A549 (cell line): ENCODE measurements around the gene ATP5PF. TPM values are rescaled to one million over a fixed set of nuclear protein-coding genes. Genes with fewer than 3 reads are reported as not detected.
A peak's percentile ranks its signal among the peaks of the same experiment; 100 is the strongest.

ENCODE experiments used
- ATAC-seq, 2 experiments: fragments of 200-7000 bp in 1 of 2; fragments of >200 bp in 1 of 2; cut with Nextera tagmentation in 1 of 2; cut with Tn5 transposase in 1 of 2; 3 replicates each; pipeline versions ENCODE4 v1.8.0 to v1.9.1; 2018 to 2020; ENCODE audit warnings: mild to moderate bottlenecking in 1 of 2, moderate library complexity in 1 of 2
- CTCF ChIA-PET: fragments of 300-600 bp; sonication (Branson Sonifier 250); formaldehyde crosslinking; extraction: SDS; loops from one replicate; lab custom pipeline; 2021; ENCODE audit warnings: antibody characterized with exemption, inconsistent platforms; lab: Yijun Ruan, JAX
- POLR2A ChIA-PET: fragments of 350-600 bp; formaldehyde crosslinking; extraction: SDS; loops from one replicate; lab custom pipeline; 2021; ENCODE audit warnings: antibody characterized with exemption, inconsistent platforms; lab: Yijun Ruan, JAX
- DNase-seq, 2 experiments: peaks; one replicate each; pipeline versions ENCODE4 v3.0.0 to v3.0.0-alpha.2; 2011 to 2016; ENCODE audit warnings: low read depth in 1 of 2, low spot score in 1 of 2
- FAIRE-seq: peaks from 2 replicates; lab custom pipeline; 2011; peaks lifted over from hg19 to GRCh38; lab: Jason Lieb, UNC
- H3K27ac ChIP-seq, 2 experiments: fragments of >200 bp; sonication (Bioruptor Twin); formaldehyde crosslinking; 3 replicates each; pipeline ENCODE4 v1.5.1; 2016 to 2017
- H3K4me1 ChIP-seq: fragments of >200 bp; sonication (Bioruptor Twin); formaldehyde crosslinking; 3 replicates; pipeline ENCODE4 v1.6.1; 2016
- H3K4me2 ChIP-seq: fragments of >200 bp; sonication (Bioruptor Twin); formaldehyde crosslinking; 3 replicates; pipeline ENCODE4 v1.6.1; 2016
- H3K4me3 ChIP-seq: fragments of >200 bp; sonication (Bioruptor Twin); formaldehyde crosslinking; 3 replicates; pipeline ENCODE4 v1.5.1; 2016
- H3K9me3 ChIP-seq: fragments of >200 bp; sonication (Bioruptor Twin); formaldehyde crosslinking; 3 replicates; pipeline ENCODE4 v1.6.1; 2016
- ATOH8 ChIP-seq: fragments of 250-450 bp; sonication (Bioruptor Pico); IDR thresholded peaks from 2 replicates; pipeline ENCODE4 v1.5.0; 2020; ENCODE audit warnings: low read depth, mild to moderate bottlenecking, moderate library complexity
- BCL3 ChIP-seq: fragments of >200 bp; sonication (Bioruptor Twin); formaldehyde crosslinking; IDR thresholded peaks from 3 replicates; pipeline ENCODE4 v1.6.1; 2016
- BHLHE40 ChIP-seq: IDR thresholded peaks from 2 replicates; pipeline ENCODE4 v1.6.1; 2012; ENCODE audit warnings: low read depth, low read length, inconsistent platforms
- CBX2 ChIP-seq: fragments of 200-600 bp; sonication (generic); IDR thresholded peaks from 2 replicates; pipeline ENCODE4 v1.6.1; 2016; ENCODE audit warnings: low read depth, mild to moderate bottlenecking, borderline replicate concordance
- CBX8 ChIP-seq: fragments of 200-600 bp; sonication (generic); IDR thresholded peaks from 2 replicates; pipeline ENCODE4 v1.6.1; 2016
- CEBPB ChIP-seq, 2 experiments: fragments of >200 bp in 1 of 2; sonication (Bioruptor Twin) in 1 of 2; formaldehyde crosslinking in 1 of 2; IDR thresholded peaks; 2 replicates each; pipeline ENCODE4 v1.6.1; 2012 to 2016
- EHF ChIP-seq: fragments of 250-450 bp; sonication (Bioruptor Pico); IDR thresholded peaks from 2 replicates; pipeline ENCODE4 v1.5.0; 2020; ENCODE audit warnings: mild to moderate bottlenecking
- EHMT2 ChIP-seq: fragments of 200-600 bp; sonication (generic); IDR thresholded peaks from 2 replicates; pipeline ENCODE4 v1.6.1; 2016; ENCODE audit warnings: antibody characterized with exemption, low read depth, mild to moderate bottlenecking, moderate library complexity
- ELK1 ChIP-seq: fragments of 150-350 bp; IDR thresholded peaks from 2 replicates; pipeline ENCODE4 v1.6.1; 2014; ENCODE audit warnings: low read depth, mild to moderate bottlenecking, low read length
- FOSL2 ChIP-seq, 2 experiments: fragments of 450-650 bp in 1 of 2; fragments of >200 bp in 1 of 2; sonication (Bioruptor Twin) in 1 of 2; formaldehyde crosslinking; IDR thresholded peaks; 2 replicates each; pipeline versions ENCODE4 v1.5.0 to v1.6.1; 2016 to 2020; ENCODE audit warnings: mild to moderate bottlenecking in 1 of 2, moderate library complexity in 1 of 2
- GATA3 ChIP-seq: IDR thresholded peaks from 2 replicates; pipeline ENCODE4 v1.6.1; 2012; ENCODE audit warnings: borderline replicate concordance
- HES2 ChIP-seq: fragments of >200 bp; sonication (Bioruptor Twin); formaldehyde crosslinking; IDR thresholded peaks from 2 replicates; pipeline ENCODE4 v1.6.1; 2016
- HOXA7 ChIP-seq: fragments of 250-450 bp; sonication (Bioruptor Pico); IDR thresholded peaks from 2 replicates; pipeline ENCODE4 v1.5.0; 2020; ENCODE audit warnings: mild to moderate bottlenecking, moderate library complexity
- JUN ChIP-seq, 2 experiments: fragments of >200 bp; sonication (Bioruptor Twin); formaldehyde crosslinking; IDR thresholded peaks; 2 replicates in 1 of 2; 3 replicates in 1 of 2; pipeline ENCODE4 v1.6.1; 2016 to 2017
- JUNB ChIP-seq: fragments of >200 bp; sonication (Bioruptor Twin); formaldehyde crosslinking; IDR thresholded peaks from 2 replicates; pipeline ENCODE4 v1.6.1; 2016
- MAX ChIP-seq: IDR thresholded peaks from 2 replicates; pipeline ENCODE4 v1.6.1; 2012
- NPAS2 ChIP-seq: fragments of 250-450 bp; sonication (Bioruptor Pico); IDR thresholded peaks from 2 replicates; pipeline ENCODE4 v1.8.0; 2022; ENCODE audit warnings: mild to moderate bottlenecking, moderate library complexity, borderline replicate concordance
- NR3C1 ChIP-seq: fragments of >200 bp; sonication (Bioruptor Twin); formaldehyde crosslinking; IDR thresholded peaks from 3 replicates; pipeline ENCODE4 v1.6.1; 2017
- POLR2AphosphoS2 ChIP-seq: conservative IDR thresholded peaks from 2 replicates; pipeline ENCODE4 v1.6.1; 2012; ENCODE audit warnings: low read length, improper control_type of control experiment, inconsistent platforms
- RAD21 ChIP-seq, 2 experiments: fragments of >200 bp in 1 of 2; sonication (Bioruptor Twin) in 1 of 2; formaldehyde crosslinking in 1 of 2; IDR thresholded peaks in 1 of 2; conservative IDR thresholded peaks in 1 of 2; 2 replicates in 1 of 2; 3 replicates in 1 of 2; pipeline ENCODE4 v1.6.1; 2012 to 2018; ENCODE audit warnings: inconsistent platforms in 1 of 2
- RARB ChIP-seq: fragments of 250-450 bp; sonication (Bioruptor Pico); IDR thresholded peaks from 2 replicates; pipeline ENCODE4 v1.8.0; 2021; ENCODE audit warnings: mild to moderate bottlenecking, moderate library complexity
- REST ChIP-seq: fragments of 200-600 bp; sonication (generic); IDR thresholded peaks from 2 replicates; pipeline ENCODE4 v1.6.1; 2016; ENCODE audit warnings: antibody characterized with exemption, mild to moderate bottlenecking, moderate library complexity
- SMC3 ChIP-seq: fragments of >200 bp; sonication (Bioruptor Twin); formaldehyde crosslinking; IDR thresholded peaks from 3 replicates; pipeline ENCODE4 v1.6.1; 2018; ENCODE audit warnings: inconsistent platforms
- TFCP2L1 ChIP-seq: fragments of 250-450 bp; sonication (Bioruptor Pico); IDR thresholded peaks from 2 replicates; pipeline ENCODE4 v1.5.0; 2021; ENCODE audit warnings: mild to moderate bottlenecking
- WGBS: methylation state at CpG from one replicate; pipeline ENCODE4 v1.1.6; 2017; ENCODE audit errors: missing lambda C conversion rate; 5-methylcytosine and 5-hydroxymethylcytosine counted together
- polyA plus RNA-seq, 4 experiments: library from polyadenylated mRNA; depleted of rRNA in 3 of 4; stranded (reverse); fragments of >200 nt; fragmentation: RNase III in 1 of 4; extraction: RNeasy Plus Mini Kit Qiagen cat#74134 plus additional on column Dnase treatment in 1 of 4; gene quantifications; 2 replicates in 3 of 4; 3 replicates in 1 of 4; pipeline ENCODE4 v1.2.3, GENCODE V29; 2011 to 2017

The ATP5PF gene
- polyA plus RNA-seq, 2 of the 4 experiments (the other 2 are of a cell fraction) = 202 to 224 TPM

- peak overlapping the region; percentile 79 for H3K4me2 ChIP-seq
- TF ChIP-seq POLR2AphosphoS2 (no peak), NR3C1 (no peak)
- TF ChIP-seq, all 56 proteins: peak for 0
- ChIA-PET POLR2A (interaction anchor here (0.9 kb wide), 1 partner anchor 66 kb away, joined by 3 read pairs; no protein-coding TSS in a partner anchor), CTCF (interaction anchor here (1.0 kb wide), 1 partner anchor 125 kb away, joined by 4 read pairs; no protein-coding TSS in a partner anchor)
- Histone ChIP-seq H3K4me3 (peak overlapping the region; percentile 93), H3K4me1 (peaks cover 8% of the 10 kb centered on the region; the same call in 1 of the 3 replicates), H3K27ac (peak overlapping the region; percentile 98 to 100), H3K9me3 (no peaks in the 10 kb centered on the region)
- DNase-seq = peak in 1 of 2 experiments; percentile 1
- WGBS = 6% methylated on average over 15 of the region's 30 CpGs
- peak; percentile 7 to 12; a peak in 4 of 6 replicates for ATAC-seq
- FAIRE-seq = no peak
Observed at GRCh38 chr21:25733859-25734653, 648 bp downstream of the ATP5PF start.

- ChIA-PET CTCF (no interaction called here), POLR2A (no interaction called here)
- ATAC-seq (no peak), FAIRE-seq (no peak), DNase-seq (no peak)
- Histone ChIP-seq H3K4me1 (peaks cover 8% of the 10 kb centered on the region; the same call in 1 of the 3 replicates), H3K9me3 (no peaks in the 10 kb centered on the region), H3K27ac (no peak overlapping the region), H3K4me3 (no peak overlapping the region), H3K4me2 (no peak overlapping the region)
- TF ChIP-seq CBX2 = no peak
- no peak for TF ChIP-seq ELK1
- no peak for TF ChIP-seq NPAS2 (CRISPR knock-in tag)
- no peak for TF ChIP-seq TFCP2L1 (CRISPR knock-in tag)
- no peak for TF ChIP-seq SMC3
- no peak for TF ChIP-seq CBX8
- no peak for TF ChIP-seq BCL3
- no peak for TF ChIP-seq EHF (CRISPR knock-in tag)
- no peak for TF ChIP-seq JUNB
- TF ChIP-seq RAD21 (conservative IDR thresholded peaks at IDR 0.05 in 1 of 2, IDR thresholded peaks at IDR 0.05 in 1 of 2) = no peak
- no peak for TF ChIP-seq MAX
- TF ChIP-seq HES2 = no peak
- no peak for TF ChIP-seq ATOH8 (CRISPR knock-in tag)
- no peak for TF ChIP-seq GATA3
- 91% methylated on average over 6 of the region's 6 CpGs for WGBS
Observed at GRCh38 chr21:25732091-25732760, 2.5 kb downstream of the ATP5PF start.

GRCh38 chr21:25722631-25723030 lies 12.1 kb downstream of the ATP5PF start:
- CTCF ChIA-PET = interaction anchor here (1.6 to 2.3 kb wide), 2 partner anchors 114 kb away, joined by 7 to 8 read pairs; no protein-coding TSS in a partner anchor
- DNase-seq = no peak
- TF ChIP-seq JUN (IDR thresholded peaks at IDR 0.05) (no peak), SMC3 (no peak), RARB (CRISPR knock-in tag) (no peak), TFCP2L1 (CRISPR knock-in tag) (no peak), HOXA7 (CRISPR knock-in tag) (no peak), BHLHE40 (no peak), FOSL2 (IDR thresholded peaks at IDR 0.05) (no peak), FOSL2 (CRISPR knock-in tag; IDR thresholded peaks at IDR 0.05) (no peak), CEBPB (IDR thresholded peaks at IDR 0.05) (no peak), REST (no peak), EHMT2 (no peak)
- Histone ChIP-seq H3K9me3 (no peaks in the 10 kb centered on the region), H3K4me2 (no peak overlapping the region), H3K4me1 (no peaks in the 10 kb centered on the region), H3K4me3 (no peak overlapping the region), H3K27ac (no peak overlapping the region)
- FAIRE-seq = no peak
- 94% methylated on average over 3 of the region's 3 CpGs for WGBS
- ATAC-seq = no peak
- POLR2A ChIA-PET = no interaction called here
